CD8-positive, alpha-beta memory T cell (primary cell): ENCODE measurements around the gene KIAA0586. TPM values are rescaled to one million over a fixed set of nuclear protein-coding genes. Genes with fewer than 3 reads are reported as not detected.
"Not testable (repeated sequence)": the region's sequence is repeated elsewhere in the genome, so short reads cannot be mapped to it uniquely, and the experiment has no call there.

Experiments
- CTCF ChIA-PET: fragments of 350-600 bp; sonication (Branson Sonifier 250); formaldehyde crosslinking; loops from one replicate; lab custom pipeline; 2021; ENCODE audit warnings: antibody characterized with exemption; lab: Charles Lee
- POLR2A ChIA-PET: fragments of 350-600 bp; sonication (Branson Sonifier 250); formaldehyde crosslinking; loops from one replicate; lab custom pipeline; 2021; ENCODE audit warnings: antibody characterized with exemption; lab: Charles Lee
- DNase-seq, 5 donors: peaks; one replicate each; pipeline versions ENCODE4 v3.0.0 to v3.0.0-alpha.2; 2020 to 2022; ENCODE audit warnings: mixed read lengths in 1 of 5
- H3K27ac ChIP-seq: one replicate; pipeline ENCODE4 v1.7.0; 2013; ENCODE audit warnings: low read depth, mild to moderate bottlenecking, low read length, moderate library complexity
- H3K27me3 ChIP-seq: 2 replicates; pipeline ENCODE4 v1.7.0; 2013; ENCODE audit warnings: low read length, mild to moderate bottlenecking; ENCODE audit not compliant: insufficient read depth, poor library complexity, severe bottlenecking
- H3K36me3 ChIP-seq: 2 replicates; pipeline ENCODE4 v1.7.0; 2013; ENCODE audit warnings: mild to moderate bottlenecking, low read length, moderate library complexity; ENCODE audit not compliant: insufficient read depth
- H3K4me1 ChIP-seq: 2 replicates; pipeline ENCODE4 v1.7.0; 2013; ENCODE audit warnings: mild to moderate bottlenecking, low read length, moderate library complexity; ENCODE audit not compliant: insufficient read depth
- H3K4me3 ChIP-seq: 2 replicates; pipeline ENCODE4 v1.7.0; 2013; ENCODE audit warnings: mild to moderate bottlenecking, low read length
- H3K9me3 ChIP-seq: 2 replicates; pipeline ENCODE4 v1.7.0; 2013; ENCODE audit warnings: mild to moderate bottlenecking, low read length
- H3K27ac Mint-ChIP-seq, 8 donors: one replicate each; pipeline ENCODE4 v1.8.0; 2020 to 2021; ENCODE audit warnings: mixed read lengths in 8 of 8, mild to moderate bottlenecking in 6 of 8, inconsistent platforms in 3 of 8, moderate library complexity in 3 of 8
- H3K27me3 Mint-ChIP-seq, 2 donors: one replicate each; pipeline ENCODE4 v1.8.0; 2020 to 2021; ENCODE audit warnings: mixed read lengths in 2 of 2, mild to moderate bottlenecking in 1 of 2, moderate library complexity in 1 of 2
- H3K36me3 Mint-ChIP-seq, 3 donors: one replicate each; pipeline ENCODE4 v1.8.0; 2020 to 2021; ENCODE audit warnings: mixed read lengths in 3 of 3, inconsistent platforms in 1 of 3, mild to moderate bottlenecking in 1 of 3
- H3K4me1 Mint-ChIP-seq, 3 donors: one replicate each; pipeline ENCODE4 v1.8.0; 2020 to 2021; ENCODE audit warnings: mixed read lengths in 3 of 3, inconsistent platforms in 1 of 3, mild to moderate bottlenecking in 1 of 3
- H3K4me3 Mint-ChIP-seq, 7 donors: one replicate each; pipeline ENCODE4 v1.8.0; 2020 to 2021; ENCODE audit warnings: mixed read lengths in 7 of 7, mild to moderate bottlenecking in 6 of 7, moderate library complexity in 4 of 7, inconsistent platforms in 2 of 7
- H3K9me3 Mint-ChIP-seq, 5 donors: one replicate each; pipeline ENCODE4 v1.8.0; 2020 to 2022; ENCODE audit warnings: mixed read lengths in 5 of 5, mild to moderate bottlenecking in 3 of 5, moderate library complexity in 2 of 5, inconsistent platforms in 1 of 5
- polyA plus RNA-seq: library from polyadenylated mRNA; unstranded; fragments of 300-500 nt; fragmentation: Illumina TruSeq; gene quantifications from one replicate; pipeline ENCODE4 v1.2.3, GENCODE V29; 2021
- total RNA-seq, 2 experiments: library from RNA; stranded (reverse); gene quantifications; one replicate each; pipeline ENCODE4 v1.2.3, GENCODE V29; 2021

The KIAA0586 gene
- total and polyA plus RNA-seq, 3 experiments from 2014 or later: 19.3 to 20.3 (median 19.3) TPM

DNA sequence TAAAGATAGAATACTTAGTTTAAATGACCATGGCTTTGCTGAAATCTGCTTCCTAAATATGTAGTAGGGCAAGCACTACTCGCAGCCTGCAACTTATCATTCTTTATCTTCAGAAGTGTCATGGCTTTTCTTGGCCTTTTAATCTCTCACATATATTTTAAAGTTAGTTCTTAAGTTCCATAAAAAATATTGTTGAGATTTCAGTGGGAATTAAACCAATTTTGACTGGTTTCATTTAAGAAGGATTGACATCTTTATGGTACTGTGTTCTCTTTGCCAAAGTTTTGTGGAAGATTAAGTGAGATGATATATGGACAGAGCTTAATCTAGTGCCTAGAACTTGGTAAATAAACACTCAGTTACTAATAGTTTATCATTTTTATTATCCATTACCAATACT, 56.7 kb downstream of the KIAA0586 start:
- ChIA-PET POLR2A (no interaction called here), CTCF (no interaction called here)
- Histone ChIP-seq H3K27me3 (no peaks in the 10 kb centered on the region), H3K4me1 (no peaks in the 10 kb centered on the region), H3K4me3 (no peak overlapping the region), H3K27ac (no peak overlapping the region), H3K36me3 (peaks cover 5% of the 10 kb centered on the region), H3K9me3 (no peaks in the 10 kb centered on the region)
- peaks cover 0 to 2% (median 0%) of the 10 kb centered on the region in 5 donors for H3K9me3 Mint-ChIP-seq
- no peak overlapping the region for H3K27ac Mint-ChIP-seq
- H3K27me3 Mint-ChIP-seq: no peaks in the 10 kb centered on the region
- H3K4me3 Mint-ChIP-seq: no peak overlapping the region
- DNase-seq: no peak
- peaks cover 20 to 69% (median 28%) of the 10 kb centered on the region in 3 donors for H3K36me3 Mint-ChIP-seq
- H3K4me1 Mint-ChIP-seq: no peaks in the 10 kb centered on the region

DNA sequence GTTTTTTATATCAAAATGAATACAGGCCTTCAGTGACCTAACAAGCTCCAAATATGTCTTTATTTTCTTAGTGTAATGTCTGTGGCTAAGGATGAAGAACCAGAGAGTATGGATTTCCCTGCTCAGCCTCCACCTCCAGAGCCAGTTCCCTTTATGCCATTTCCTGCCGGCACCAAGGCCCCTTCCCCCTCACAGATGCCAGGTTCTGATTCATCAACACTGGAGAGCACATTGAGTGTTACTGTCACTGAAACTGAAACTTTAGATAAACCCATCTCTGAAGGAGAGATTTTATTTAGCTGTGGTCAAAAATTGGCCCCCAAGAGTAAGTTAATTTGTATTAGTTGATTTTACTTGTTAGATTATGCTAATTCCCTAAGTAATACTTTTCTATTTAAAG, 61.0 kb downstream of the KIAA0586 start:
- no peaks in the 10 kb centered on the region for H3K27me3 Mint-ChIP-seq
- H3K27ac ChIP-seq: no peak overlapping the region
- CTCF ChIA-PET: interaction anchor here (0.8 kb wide), 1 partner anchor 13 kb away, joined by 3 read pairs; no protein-coding TSS in a partner anchor
- no peak for DNase-seq
- no peaks in the 10 kb centered on the region for H3K27me3 ChIP-seq
- H3K9me3 Mint-ChIP-seq: peaks cover 0 to 2% (median 0%) of the 10 kb centered on the region in 5 donors
- peaks cover 5% of the 10 kb centered on the region for H3K36me3 ChIP-seq
- H3K27ac Mint-ChIP-seq: peak overlapping the region in 4 of 8 donors; percentile 29 to 86 (median 58)
- H3K4me3 ChIP-seq: no peak overlapping the region
- H3K4me1 Mint-ChIP-seq: no peaks in the 10 kb centered on the region
- H3K9me3 ChIP-seq: no peaks in the 10 kb centered on the region
- no peaks in the 10 kb centered on the region for H3K4me1 ChIP-seq
- H3K4me3 Mint-ChIP-seq: no peak overlapping the region
- POLR2A ChIA-PET: no interaction called here
- H3K36me3 Mint-ChIP-seq: peaks cover 10 to 54% (median 18%) of the 10 kb centered on the region in 3 donors

DNA sequence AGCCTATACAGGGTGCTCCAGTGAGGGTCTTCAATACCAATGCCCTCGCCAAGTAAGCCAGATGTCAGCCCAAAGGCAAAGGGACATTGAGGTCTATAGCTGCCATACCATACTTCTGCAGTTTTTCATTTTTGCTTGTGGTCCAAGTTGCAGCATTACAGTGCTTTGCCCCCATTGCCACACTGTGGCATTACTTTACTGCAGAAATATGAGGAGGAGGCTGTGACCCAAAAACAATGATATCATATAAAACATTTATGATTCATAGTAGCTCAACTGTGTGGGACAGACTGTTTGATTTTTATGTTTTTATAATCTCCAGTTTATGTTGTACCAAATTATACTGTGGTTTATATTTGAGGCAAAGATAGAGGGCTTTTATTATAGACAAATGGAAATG, 64.1 kb downstream of the KIAA0586 start:
- H3K27me3 Mint-ChIP-seq: no peaks in the 10 kb centered on the region
- H3K27me3 ChIP-seq: no peaks in the 10 kb centered on the region
- peaks cover 5% of the 10 kb centered on the region for H3K36me3 ChIP-seq
- no peaks in the 10 kb centered on the region for H3K9me3 Mint-ChIP-seq
- DNase-seq: no peak
- CTCF ChIA-PET: no interaction called here
- no peak overlapping the region for H3K4me3 Mint-ChIP-seq
- H3K4me1 Mint-ChIP-seq: no peaks in the 10 kb centered on the region
- H3K27ac ChIP-seq: no peak overlapping the region
- no peaks in the 10 kb centered on the region for H3K4me1 ChIP-seq
- H3K27ac Mint-ChIP-seq: peak overlapping the region in 1 of 8 donors; percentile 15
- POLR2A ChIA-PET: no interaction called here
- no peaks in the 10 kb centered on the region for H3K9me3 ChIP-seq
- peaks cover 3 to 45% (median 12%) of the 10 kb centered on the region in 3 donors for H3K36me3 Mint-ChIP-seq
- no peak overlapping the region for H3K4me3 ChIP-seq

DNA sequence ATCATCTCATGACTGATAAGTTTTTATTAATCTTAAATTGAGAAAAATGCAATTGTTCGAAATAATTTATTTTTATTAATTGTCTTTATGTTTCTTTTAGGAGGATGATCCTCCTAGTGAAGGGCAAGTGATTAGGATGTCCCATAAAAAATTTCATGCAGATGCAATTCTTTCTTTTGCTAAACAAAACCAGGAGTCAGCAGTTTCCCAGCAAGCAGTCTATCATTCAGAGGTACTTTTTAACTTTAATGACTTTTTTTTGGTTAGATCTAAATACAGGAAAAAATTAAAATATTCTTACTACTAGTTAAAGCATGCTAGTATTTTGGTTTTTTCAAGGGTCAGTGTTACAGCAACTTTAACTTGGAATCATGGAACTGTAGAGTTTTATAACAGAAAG, 64.5 kb downstream of the KIAA0586 start:
- Histone ChIP-seq H3K4me1 (no peaks in the 10 kb centered on the region), H3K4me3 (no peak overlapping the region), H3K36me3 (peaks cover 5% of the 10 kb centered on the region), H3K27me3 (no peaks in the 10 kb centered on the region), H3K9me3 (no peaks in the 10 kb centered on the region), H3K27ac (no peak overlapping the region)
- Mint-ChIP-seq H3K27ac (peak overlapping the region in 1 of 8 donors; percentile 4), H3K36me3 (peaks cover 3 to 42% (median 10%) of the 10 kb centered on the region in 3 donors), H3K4me3 (no peak overlapping the region), H3K9me3 (no peaks in the 10 kb centered on the region), H3K4me1 (no peaks in the 10 kb centered on the region), H3K27me3 (no peaks in the 10 kb centered on the region)
- DNase-seq: no peak
- CTCF ChIA-PET: no interaction called here
- POLR2A ChIA-PET: no interaction called here

DNA sequence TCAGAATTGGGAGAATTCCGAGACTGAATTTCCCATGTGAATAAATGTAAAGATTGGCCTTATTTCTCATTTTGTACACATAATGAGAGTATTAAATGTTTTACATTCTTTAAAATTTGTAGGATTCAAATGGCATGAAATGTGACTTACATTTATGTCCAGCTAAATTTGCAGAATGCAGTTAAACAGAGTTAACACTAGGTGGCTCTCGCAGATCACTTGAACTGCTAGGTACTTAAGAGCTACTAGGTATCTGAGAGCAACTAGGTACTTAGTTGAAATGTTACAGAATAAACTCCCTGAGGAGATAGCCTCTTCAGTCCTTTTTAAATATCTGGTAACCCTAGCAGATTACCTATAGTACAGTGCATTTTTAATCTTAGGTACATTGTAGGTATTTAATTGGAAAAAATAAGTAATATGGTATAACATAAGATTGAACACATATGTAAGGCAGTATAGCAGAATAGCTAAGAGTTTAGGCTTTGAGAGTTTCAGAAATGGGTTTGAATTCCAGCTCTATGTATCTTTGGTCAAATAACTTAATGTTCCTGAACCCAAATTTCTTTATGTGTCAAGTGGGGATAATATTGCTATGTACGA, 73.8 kb downstream of the KIAA0586 start:
- no peaks in the 10 kb centered on the region for H3K9me3 ChIP-seq
- Mint-ChIP-seq H3K4me1 (no peaks in the 10 kb centered on the region), H3K9me3 (no peaks in the 10 kb centered on the region), H3K27ac (no peak overlapping the region), H3K27me3 (no peaks in the 10 kb centered on the region), H3K4me3 (no peak overlapping the region), H3K36me3 (peaks cover 4 to 64% (median 16%) of the 10 kb centered on the region in 3 donors)
- no peak overlapping the region for H3K27ac ChIP-seq
- DNase-seq: peak in 1 of 5 donors; percentile 23
- POLR2A ChIA-PET: interaction anchor here (0.6 kb wide), 1 partner anchor 51 kb away, joined by 8 read pairs; no protein-coding TSS in a partner anchor
- CTCF ChIA-PET: interaction anchor here (0.6 to 1.5 kb wide), 8 partner anchors 11 to 1075 kb away, joined by 3 to 5 read pairs (median 4); partner anchors contain the start of gene CCDC175
- H3K4me3 ChIP-seq: no peak overlapping the region
- no peaks in the 10 kb centered on the region for H3K27me3 ChIP-seq
- peaks cover 6% of the 10 kb centered on the region for H3K36me3 ChIP-seq
- no peaks in the 10 kb centered on the region for H3K4me1 ChIP-seq

DNA sequence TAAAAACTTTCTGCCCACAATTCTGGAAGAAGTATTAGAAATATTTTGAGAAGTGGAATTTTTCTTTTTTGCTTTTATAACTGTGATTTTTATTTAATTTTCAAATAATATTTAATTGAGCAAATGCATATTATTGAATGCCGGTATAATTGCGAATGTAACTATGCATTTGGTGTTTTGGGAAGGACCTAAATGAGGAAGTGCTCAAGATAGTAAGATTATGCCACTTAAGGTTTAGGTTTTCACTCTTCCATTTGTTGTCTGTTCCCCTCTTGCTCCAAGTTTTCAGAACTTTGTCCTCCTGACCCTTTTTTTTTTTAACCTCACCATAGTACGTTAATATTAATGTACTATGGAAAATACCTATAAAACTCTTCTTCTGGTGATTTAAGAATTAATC, 85.8 kb downstream of the KIAA0586 start:
- no peaks in the 10 kb centered on the region for H3K9me3 ChIP-seq
- H3K36me3 ChIP-seq: peaks cover 11% of the 10 kb centered on the region
- CTCF ChIA-PET: no interaction called here
- no peaks in the 10 kb centered on the region for H3K27me3 ChIP-seq
- POLR2A ChIA-PET: no interaction called here
- H3K4me1 ChIP-seq: no peaks in the 10 kb centered on the region
- H3K4me3 ChIP-seq: no peak overlapping the region
- Mint-ChIP-seq H3K36me3 (peaks cover 32 to 72% (median 62%) of the 10 kb centered on the region in 3 donors), H3K27ac (no peak overlapping the region), H3K9me3 (peaks cover 0 to 10% (median 0%) of the 10 kb centered on the region in 5 donors), H3K4me3 (no peak overlapping the region), H3K4me1 (no peaks in the 10 kb centered on the region), H3K27me3 (no peaks in the 10 kb centered on the region)
- H3K27ac ChIP-seq: no peak overlapping the region
- DNase-seq: no peak

DNA sequence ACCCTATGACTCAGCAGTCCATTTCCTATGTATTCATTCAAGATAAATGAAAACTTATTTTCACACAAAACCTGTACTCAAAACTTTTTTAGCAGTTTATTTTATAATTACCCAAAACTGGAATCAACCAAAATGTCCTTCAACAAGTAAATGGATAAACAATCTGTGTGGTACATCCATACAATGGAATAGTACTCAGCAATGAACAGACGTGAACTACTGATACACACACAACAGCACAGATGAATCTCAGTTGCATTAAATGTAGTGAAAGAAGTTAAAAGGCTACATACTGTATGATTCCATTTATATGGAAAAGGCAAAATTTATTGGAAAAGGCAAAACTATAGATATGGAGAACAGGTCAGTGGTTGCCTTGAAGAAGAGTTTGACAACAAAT, 90.1 kb downstream of the KIAA0586 start:
- Histone ChIP-seq H3K27me3 (no peaks in the 10 kb centered on the region), H3K36me3 (peaks cover 15% of the 10 kb centered on the region), H3K4me3 (no peak overlapping the region), H3K4me1 (no peaks in the 10 kb centered on the region), H3K27ac (no peak overlapping the region), H3K9me3 (no peaks in the 10 kb centered on the region)
- DNase-seq: no peak
- Mint-ChIP-seq H3K4me3 (no peak overlapping the region), H3K27ac (no peak overlapping the region), H3K4me1 (no peaks in the 10 kb centered on the region), H3K27me3 (no peaks in the 10 kb centered on the region), H3K36me3 (peaks cover 42 to 85% (median 73%) of the 10 kb centered on the region in 3 donors), H3K9me3 (peaks cover 0 to 10% (median 0%) of the 10 kb centered on the region in 5 donors)
- CTCF ChIA-PET: no interaction called here
- POLR2A ChIA-PET: no interaction called here

DNA sequence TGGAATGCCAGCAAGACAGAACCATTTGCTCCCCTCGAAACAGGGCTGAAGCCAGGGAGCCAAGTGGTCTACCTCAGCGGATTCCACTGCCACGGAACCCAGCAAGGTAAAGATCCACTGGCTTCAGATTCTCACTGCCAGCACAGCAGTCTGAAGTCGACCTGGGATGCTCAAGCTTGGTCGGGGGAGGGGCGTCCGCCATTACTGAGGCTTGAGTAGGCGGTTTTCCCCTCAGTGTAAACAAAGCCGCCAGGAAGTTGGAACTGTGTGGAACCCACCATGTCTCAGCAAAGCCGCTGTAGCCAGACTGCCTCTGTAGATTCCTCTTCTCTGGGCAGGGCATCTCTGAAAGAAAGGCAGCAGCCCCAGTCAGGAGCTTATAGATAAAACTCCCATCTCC, 98.2 kb downstream of the KIAA0586 start:
- H3K4me1 Mint-ChIP-seq, H3K4me3 ChIP-seq, POLR2A ChIA-PET, H3K27me3 Mint-ChIP-seq, H3K36me3 ChIP-seq, H3K4me3 Mint-ChIP-seq, DNase-seq, CTCF ChIA-PET, H3K4me1 ChIP-seq, H3K9me3 ChIP-seq, H3K27me3 ChIP-seq, H3K27ac ChIP-seq, H3K27ac Mint-ChIP-seq: not testable (repeated sequence)
- H3K9me3 Mint-ChIP-seq: peaks cover 21 to 40% (median 29%) of the 10 kb centered on the region in 5 donors
- H3K36me3 Mint-ChIP-seq: peaks cover 18 to 54% (median 34%) of the 10 kb centered on the region in 3 donors
